ENCODE results near the gene WDR64.

GRCh38 chr1:241611736-241612135, 40.3 kb upstream of the WDR64 start:
- TF ChIP-seq MAX (IDR thresholded peaks at IDR 0.05; ENCODE audit: insufficient read depth, insufficient read length) (no peak), CTCF (IDR thresholded peaks at IDR 0.05; ENCODE audit: extremely low read depth in 1 of 2, insufficient read depth in 1 of 2, low read depth in 1 of 2, low read length in 2 of 2) (no peak), POLR2AphosphoS5 (IDR thresholded peaks at IDR 0.05; ENCODE audit: insufficient read depth, low read depth, low read length) (no peak), JUN (IDR thresholded peaks at IDR 0.05; ENCODE audit: borderline replicate concordance, insufficient read depth, insufficient read length, low read depth) (no peak), EZH2 (IDR thresholded peaks at IDR 0.05; ENCODE audit: borderline replicate concordance, low read depth, low read length, severe bottlenecking) (no peak), POLR2A (IDR thresholded peaks at IDR 0.05; ENCODE audit: low read depth, low read length) (no peak)

Measured in endothelial cell of umbilical vein (primary cell).